Peyer's patch (tissue), 4 donors: ENCODE data around the gene VPS9D1. TPM values are rescaled to one million over a fixed set of nuclear protein-coding genes. Genes with fewer than 3 reads are reported as not detected.
"Not testable (repeated sequence)": the region's sequence is repeated elsewhere in the genome, so short reads cannot be mapped to it uniquely, and the experiment has no call there.

ENCODE experiments used
- DNase-seq, 3 donors: peaks; one replicate each; pipeline ENCODE4 v3.0.0-alpha.2; 2017 to 2019
- H3K27ac ChIP-seq, 4 donors: fragments of 200-600 bp; sonication (generic); one replicate each; pipeline ENCODE4 v1.5.1; 2016 to 2019
- H3K27me3 ChIP-seq, 2 donors: fragments of 200-600 bp; sonication (generic); one replicate each; pipeline ENCODE4 v1.5.1; 2019
- H3K36me3 ChIP-seq, 3 donors: fragments of 200-600 bp; sonication (generic); one replicate each; pipeline ENCODE4 v1.5.1; 2016 to 2019
- H3K4me1 ChIP-seq, 4 donors: fragments of 200-600 bp; sonication (generic); one replicate each; pipeline ENCODE4 v1.5.1; 2016 to 2019
- H3K4me3 ChIP-seq, 4 donors: fragments of 200-600 bp; sonication (generic); 1 replicate in 3 of 4; 2 replicates in 1 of 4; pipeline ENCODE4 v1.5.1; 2016 to 2019; ENCODE audit warnings: mild to moderate bottlenecking in 1 of 4
- H3K9me3 ChIP-seq, 4 donors: fragments of 200-600 bp; sonication (generic); one replicate each; pipeline ENCODE4 v1.5.1; 2016 to 2019; ENCODE audit warnings: mild to moderate bottlenecking in 1 of 4
- POLR2A ChIP-seq, 2 donors: fragments of 450-650 bp; IDR thresholded peaks; one replicate each; pipeline ENCODE4 v1.5.1; 2017; ENCODE audit warnings: antibody characterized with exemption in 2 of 2, mild to moderate bottlenecking in 2 of 2, moderate library complexity in 2 of 2
- total RNA-seq, 4 donors: library from RNA; depleted of rRNA; stranded (reverse); fragments of >200 nt; gene quantifications; one replicate each; pipeline ENCODE4 v1.1.0, GENCODE V29; 2016
- TF ChIP-seq, protein P1 (sequence below), 6 experiments: fragments of 450-650 bp in 4 of 6; fragments of 200-600 bp in 2 of 6; sonication (generic) in 1 of 6; IDR thresholded peaks; one replicate each; pipeline ENCODE4 v1.5.1; 2017 to 2019; ENCODE audit warnings: antibody characterized with exemption in 6 of 6, mild to moderate bottlenecking in 3 of 6, moderate library complexity in 1 of 6

Gene VPS9D1
- total RNA-seq, 4 donors from 2014 or later: 14.9 to 45.9 (median 27.9) TPM

GRCh38 chr16:89672177-89672941 lies 48.3 kb downstream of the VPS9D1 start:
- peaks cover 0 to 13% (median 0%) of the 10 kb centered on the region in 4 donors for H3K4me1 ChIP-seq
- no peaks in the 10 kb centered on the region for H3K9me3 ChIP-seq
- no peak overlapping the region for H3K4me3 ChIP-seq
- no peaks in the 10 kb centered on the region for H3K27me3 ChIP-seq
- H3K27ac ChIP-seq: no peak overlapping the region
- DNase-seq: no peak
- TF ChIP-seq, protein P1, sequence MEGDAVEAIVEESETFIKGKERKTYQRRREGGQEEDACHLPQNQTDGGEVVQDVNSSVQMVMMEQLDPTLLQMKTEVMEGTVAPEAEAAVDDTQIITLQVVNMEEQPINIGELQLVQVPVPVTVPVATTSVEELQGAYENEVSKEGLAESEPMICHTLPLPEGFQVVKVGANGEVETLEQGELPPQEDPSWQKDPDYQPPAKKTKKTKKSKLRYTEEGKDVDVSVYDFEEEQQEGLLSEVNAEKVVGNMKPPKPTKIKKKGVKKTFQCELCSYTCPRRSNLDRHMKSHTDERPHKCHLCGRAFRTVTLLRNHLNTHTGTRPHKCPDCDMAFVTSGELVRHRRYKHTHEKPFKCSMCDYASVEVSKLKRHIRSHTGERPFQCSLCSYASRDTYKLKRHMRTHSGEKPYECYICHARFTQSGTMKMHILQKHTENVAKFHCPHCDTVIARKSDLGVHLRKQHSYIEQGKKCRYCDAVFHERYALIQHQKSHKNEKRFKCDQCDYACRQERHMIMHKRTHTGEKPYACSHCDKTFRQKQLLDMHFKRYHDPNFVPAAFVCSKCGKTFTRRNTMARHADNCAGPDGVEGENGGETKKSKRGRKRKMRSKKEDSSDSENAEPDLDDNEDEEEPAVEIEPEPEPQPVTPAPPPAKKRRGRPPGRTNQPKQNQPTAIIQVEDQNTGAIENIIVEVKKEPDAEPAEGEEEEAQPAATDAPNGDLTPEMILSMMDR (IDR thresholded peaks at IDR 0.05): no peak
- no peak for TF ChIP-seq POLR2A (IDR thresholded peaks at IDR 0.05)
- no peaks in the 10 kb centered on the region for H3K36me3 ChIP-seq

GRCh38 chr16:89671565-89671964 lies 49.1 kb downstream of the VPS9D1 start:
- DNase-seq, H3K36me3 ChIP-seq, H3K4me3 ChIP-seq, H3K9me3 ChIP-seq, H3K27ac ChIP-seq, H3K27me3 ChIP-seq: not testable (repeated sequence)
- H3K4me1 ChIP-seq: peaks cover 0 to 13% (median 0%) of the 10 kb centered on the region in 4 donors

DNA sequence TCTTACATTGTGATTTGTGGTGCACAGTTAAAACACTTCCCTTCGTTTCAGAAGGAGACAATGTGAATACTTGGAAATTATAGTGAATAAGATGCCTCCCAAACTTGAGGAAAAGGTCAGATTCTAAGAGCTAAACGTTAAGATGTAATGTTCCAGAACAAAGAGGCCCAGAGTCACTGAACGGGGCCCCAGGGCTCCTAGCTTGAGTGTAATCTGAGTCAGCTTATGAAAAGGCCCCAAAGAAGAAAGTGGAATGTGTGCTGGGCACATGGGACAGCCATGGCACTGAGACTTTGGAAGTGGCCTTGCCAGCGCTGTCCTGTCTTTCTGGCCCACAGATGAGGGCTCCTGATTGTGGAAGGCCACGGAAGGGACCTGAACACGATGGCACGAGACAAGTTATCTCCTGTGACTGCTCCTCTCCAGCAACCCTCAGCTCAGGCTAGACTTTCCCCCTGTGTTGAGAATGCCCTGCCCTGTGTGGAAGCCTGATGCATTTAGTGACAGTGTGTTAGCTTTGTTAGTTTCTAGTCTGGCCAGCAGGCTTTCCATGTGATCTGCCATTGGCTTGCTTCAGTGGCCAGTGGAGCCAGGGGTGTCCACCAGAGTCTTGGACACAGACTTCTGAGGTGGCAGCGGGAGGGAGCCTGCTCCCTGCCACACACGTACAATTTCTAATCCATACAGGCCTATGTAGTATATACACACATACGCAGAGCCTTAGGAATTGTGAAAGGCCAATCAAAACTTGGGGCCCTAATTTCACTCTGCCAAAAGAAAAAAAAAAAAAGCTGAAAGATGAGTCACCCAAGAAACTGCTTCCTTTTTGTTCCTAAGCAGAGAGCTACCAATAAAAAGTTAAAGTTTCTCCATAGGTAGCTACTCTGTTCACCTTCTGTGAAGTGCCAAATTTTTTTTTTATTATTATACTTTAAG lies 49.9 kb downstream of the VPS9D1 start:
- peak overlapping the region in 1 of 4 donors; percentile 73 for H3K27ac ChIP-seq
- no peaks in the 10 kb centered on the region for H3K36me3 ChIP-seq
- no peak for DNase-seq
- TF ChIP-seq, protein P1 (IDR thresholded peaks at IDR 0.05): no peak
- no peak for TF ChIP-seq POLR2A (IDR thresholded peaks at IDR 0.05)
- peaks cover 0 to 13% (median 0%) of the 10 kb centered on the region in 4 donors for H3K4me1 ChIP-seq
- H3K27me3 ChIP-seq: no peaks in the 10 kb centered on the region
- no peak overlapping the region for H3K4me3 ChIP-seq
- H3K9me3 ChIP-seq: no peaks in the 10 kb centered on the region

- Histone ChIP-seq H3K27me3 (no peaks in the 10 kb centered on the region), H3K27ac (no peak overlapping the region), H3K36me3 (no peaks in the 10 kb centered on the region), H3K4me1 (peaks cover 0 to 13% (median 0%) of the 10 kb centered on the region in 4 donors), H3K9me3 (no peaks in the 10 kb centered on the region), H3K4me3 (no peak overlapping the region)
- no peak for DNase-seq
- TF ChIP-seq, protein P1 (IDR thresholded peaks at IDR 0.05): no peak
- TF ChIP-seq POLR2A (IDR thresholded peaks at IDR 0.05): no peak
Measured at GRCh38 chr16:89669755-89670154, 50.9 kb downstream of the VPS9D1 start.

DNA sequence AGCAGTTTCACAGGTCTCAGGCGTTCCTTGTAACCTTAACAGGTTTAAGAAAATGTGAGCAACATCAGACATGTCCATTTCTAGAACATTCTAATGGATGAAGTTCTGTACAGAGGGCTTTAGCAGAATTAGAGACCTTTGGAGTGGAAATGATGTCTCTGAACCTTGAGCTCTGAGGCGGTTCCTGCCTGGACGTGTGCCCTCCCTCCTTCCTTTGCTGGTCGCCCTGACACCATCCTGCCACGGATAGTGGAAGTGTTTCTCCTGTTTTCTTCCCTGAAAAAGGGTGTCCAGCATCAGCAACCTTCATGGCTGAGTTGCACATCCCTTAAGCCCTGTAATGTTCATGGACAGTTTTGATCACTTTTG lies 51.9 kb downstream of the VPS9D1 start:
- TF ChIP-seq POLR2A (IDR thresholded peaks at IDR 0.05): peak in 1 of 2 donors; percentile 15
- TF ChIP-seq, protein P1 (IDR thresholded peaks at IDR 0.05): no peak
- peak overlapping the region in 2 of 4 donors; percentile 36 to 41 for H3K4me3 ChIP-seq
- H3K27me3 ChIP-seq: no peaks in the 10 kb centered on the region
- H3K36me3 ChIP-seq: no peaks in the 10 kb centered on the region
- peaks cover 0 to 13% (median 0%) of the 10 kb centered on the region in 4 donors for H3K4me1 ChIP-seq
- peak in 1 of 3 donors; percentile 67 for DNase-seq
- H3K27ac ChIP-seq: peak overlapping the region in 3 of 4 donors; percentile 40 to 89 (median 79)
- no peaks in the 10 kb centered on the region for H3K9me3 ChIP-seq
